HEK293 (cell line): ENCODE measurements around the gene RND1.

Source experiments
- CTCF ChIA-PET: fragments of 350-600 bp; formaldehyde crosslinking; extraction: SDS; loops from one replicate; lab custom pipeline; 2021; ENCODE audit warnings: antibody characterized with exemption; lab: Yijun Ruan, JAX
- POLR2A ChIA-PET: fragments of 300-600 bp; formaldehyde crosslinking; extraction: SDS; loops from one replicate; lab custom pipeline; 2020; ENCODE audit warnings: antibody characterized with exemption, inconsistent platforms; lab: Yijun Ruan, JAX
- H3K27ac ChIP-seq: fragments of 200-500 bp; sonication (Bioruptor generic); 2 replicates; pipeline ENCODE4 v1.5.1; 2014; ENCODE audit warnings: low read depth, low read length, control low read depth, inconsistent platforms; ENCODE audit errors: extremely low read depth
- H3K36me3 ChIP-seq, 2 experiments: fragments of 200-500 bp in 1 of 2; sonication (Bioruptor generic) in 1 of 2; 1 replicate in 1 of 2; 2 replicates in 1 of 2; pipeline ENCODE4 v1.5.1; 2014 to 2017; ENCODE audit warnings: inconsistent platforms in 2 of 2, low read length in 2 of 2; ENCODE audit not compliant: control insufficient read depth in 2 of 2, insufficient read depth in 1 of 2
- H3K4me1 ChIP-seq: fragments of 200-500 bp; sonication (Bioruptor generic); 2 replicates; pipeline ENCODE4 v1.5.1; 2014; ENCODE audit warnings: mild to moderate bottlenecking, low read length, inconsistent platforms; ENCODE audit not compliant: control insufficient read depth, insufficient read depth
- H3K4me3 ChIP-seq: 2 replicates; pipeline ENCODE4 v1.5.1; 2011; ENCODE audit warnings: low read depth, mild to moderate bottlenecking, control low read depth, low read length, moderate library complexity
- H3K9me3 ChIP-seq: fragments of 200-500 bp; sonication (Bioruptor generic); 2 replicates; pipeline ENCODE4 v1.5.1; 2014; ENCODE audit warnings: low read depth, low read length, inconsistent platforms; ENCODE audit not compliant: control insufficient read depth, insufficient read depth
- GLI4 ChIP-seq: fragments of 450-650 bp; formaldehyde crosslinking; IDR thresholded peaks from 2 replicates; pipeline ENCODE4 v1.5.1; 2016; ENCODE audit warnings: missing biosample characterization, missing genetic modification characterization
- GLIS2 ChIP-seq: fragments of 450-650 bp; formaldehyde crosslinking; IDR thresholded peaks from 2 replicates; pipeline ENCODE4 v1.5.1; 2016; ENCODE audit warnings: missing biosample characterization, missing genetic modification characterization
- KLF16 ChIP-seq: fragments of 450-650 bp; formaldehyde crosslinking; IDR thresholded peaks from 2 replicates; pipeline ENCODE4 v1.5.1; 2017; ENCODE audit warnings: missing biosample characterization, missing genetic modification characterization
- OSR2 ChIP-seq: fragments of 450-650 bp; formaldehyde crosslinking; IDR thresholded peaks from 2 replicates; pipeline ENCODE4 v1.5.1; 2016; ENCODE audit warnings: missing biosample characterization, missing genetic modification characterization
- SCRT2 ChIP-seq: fragments of 450-650 bp; formaldehyde crosslinking; IDR thresholded peaks from 2 replicates; pipeline ENCODE4 v1.5.1; 2016; ENCODE audit warnings: missing biosample characterization, missing genetic modification characterization
- SP2 ChIP-seq: fragments of 450-650 bp; formaldehyde crosslinking; IDR thresholded peaks from 2 replicates; pipeline ENCODE4 v1.5.1; 2016; ENCODE audit warnings: missing biosample characterization, missing genetic modification characterization
- SP3 ChIP-seq: fragments of 450-650 bp; formaldehyde crosslinking; IDR thresholded peaks from 2 replicates; pipeline ENCODE4 v1.5.1; 2016; ENCODE audit warnings: missing biosample characterization, missing genetic modification characterization
- ZBTB7A ChIP-seq: fragments of 450-650 bp; formaldehyde crosslinking; IDR thresholded peaks from 2 replicates; pipeline ENCODE4 v1.5.1; 2016; ENCODE audit warnings: low read depth, missing biosample characterization, missing genetic modification characterization
- ZNF138 ChIP-seq: fragments of 450-650 bp; formaldehyde crosslinking; IDR thresholded peaks from 2 replicates; pipeline ENCODE4 v1.5.1; 2016; ENCODE audit warnings: missing biosample characterization, missing genetic modification characterization, borderline replicate concordance
- ZNF214 ChIP-seq: fragments of 450-650 bp; formaldehyde crosslinking; IDR thresholded peaks from 2 replicates; pipeline ENCODE4 v1.5.1; 2017; ENCODE audit warnings: missing biosample characterization, mild to moderate bottlenecking, missing genetic modification characterization, borderline replicate concordance
- ZNF248 ChIP-seq: fragments of 450-650 bp; formaldehyde crosslinking; IDR thresholded peaks from 2 replicates; pipeline ENCODE4 v1.5.1; 2017; ENCODE audit warnings: missing biosample characterization, missing genetic modification characterization
- ZNF335 ChIP-seq: fragments of 450-650 bp; formaldehyde crosslinking; conservative IDR thresholded peaks from 2 replicates; pipeline ENCODE4 v1.5.1; 2016; ENCODE audit warnings: missing biosample characterization, missing genetic modification characterization
- ZNF341 ChIP-seq: fragments of 450-650 bp; formaldehyde crosslinking; IDR thresholded peaks from 2 replicates; pipeline ENCODE4; 2016; ENCODE audit warnings: low read depth, missing biosample characterization, missing genetic modification characterization
- ZNF350 ChIP-seq: fragments of 450-650 bp; formaldehyde crosslinking; IDR thresholded peaks from 2 replicates; pipeline ENCODE4 v1.5.0; 2017; ENCODE audit warnings: missing biosample characterization, mild to moderate bottlenecking, missing genetic modification characterization
- ZNF37A ChIP-seq: fragments of 450-650 bp; IDR thresholded peaks from 2 replicates; pipeline ENCODE4 v1.5.1; 2018; ENCODE audit warnings: missing biosample characterization, missing genetic modification characterization
- ZNF549 ChIP-seq: fragments of 450-650 bp; IDR thresholded peaks from 2 replicates; pipeline ENCODE4 v1.5.1; 2018; ENCODE audit warnings: missing biosample characterization, missing genetic modification characterization, mild to moderate bottlenecking, inconsistent platforms, moderate library complexity
- ZNF555 ChIP-seq: fragments of 450-650 bp; formaldehyde crosslinking; conservative IDR thresholded peaks from 2 replicates; pipeline ENCODE4 v1.5.1; 2017; ENCODE audit warnings: missing biosample characterization, mild to moderate bottlenecking, missing genetic modification characterization, inconsistent platforms
- ZNF600 ChIP-seq: fragments of 450-650 bp; formaldehyde crosslinking; IDR thresholded peaks from 2 replicates; pipeline ENCODE4 v1.5.1; 2016; ENCODE audit warnings: missing biosample characterization, missing genetic modification characterization
- ZNF621 ChIP-seq: fragments of 450-650 bp; formaldehyde crosslinking; IDR thresholded peaks from 2 replicates; pipeline ENCODE4 v1.5.1; 2017; ENCODE audit warnings: missing biosample characterization, missing genetic modification characterization
- ZNF654 ChIP-seq: fragments of 450-650 bp; formaldehyde crosslinking; IDR thresholded peaks from 2 replicates; pipeline ENCODE4 v1.5.1; 2016; ENCODE audit warnings: low read depth, missing biosample characterization, missing genetic modification characterization
- ZNF658 ChIP-seq: fragments of 450-650 bp; formaldehyde crosslinking; IDR thresholded peaks from 2 replicates; pipeline ENCODE4; 2016; ENCODE audit warnings: missing biosample characterization, missing genetic modification characterization
- TF ChIP-seq, protein P1 (sequence below): fragments of 450-650 bp; formaldehyde crosslinking; IDR thresholded peaks from 2 replicates; pipeline ENCODE4 v1.5.1; 2016; ENCODE audit warnings: missing biosample characterization, missing genetic modification characterization
- TF ChIP-seq, protein P2 (sequence below): fragments of 450-650 bp; formaldehyde crosslinking; conservative IDR thresholded peaks from 2 replicates; pipeline ENCODE4 v1.5.1; 2016; ENCODE audit warnings: low read depth, missing biosample characterization, missing genetic modification characterization
- TF ChIP-seq, protein P3 (sequence below): fragments of 450-650 bp; formaldehyde crosslinking; IDR thresholded peaks from 2 replicates; pipeline ENCODE4 v1.5.1; 2016; ENCODE audit warnings: missing biosample characterization, missing genetic modification characterization

RND1 gene

DNA sequence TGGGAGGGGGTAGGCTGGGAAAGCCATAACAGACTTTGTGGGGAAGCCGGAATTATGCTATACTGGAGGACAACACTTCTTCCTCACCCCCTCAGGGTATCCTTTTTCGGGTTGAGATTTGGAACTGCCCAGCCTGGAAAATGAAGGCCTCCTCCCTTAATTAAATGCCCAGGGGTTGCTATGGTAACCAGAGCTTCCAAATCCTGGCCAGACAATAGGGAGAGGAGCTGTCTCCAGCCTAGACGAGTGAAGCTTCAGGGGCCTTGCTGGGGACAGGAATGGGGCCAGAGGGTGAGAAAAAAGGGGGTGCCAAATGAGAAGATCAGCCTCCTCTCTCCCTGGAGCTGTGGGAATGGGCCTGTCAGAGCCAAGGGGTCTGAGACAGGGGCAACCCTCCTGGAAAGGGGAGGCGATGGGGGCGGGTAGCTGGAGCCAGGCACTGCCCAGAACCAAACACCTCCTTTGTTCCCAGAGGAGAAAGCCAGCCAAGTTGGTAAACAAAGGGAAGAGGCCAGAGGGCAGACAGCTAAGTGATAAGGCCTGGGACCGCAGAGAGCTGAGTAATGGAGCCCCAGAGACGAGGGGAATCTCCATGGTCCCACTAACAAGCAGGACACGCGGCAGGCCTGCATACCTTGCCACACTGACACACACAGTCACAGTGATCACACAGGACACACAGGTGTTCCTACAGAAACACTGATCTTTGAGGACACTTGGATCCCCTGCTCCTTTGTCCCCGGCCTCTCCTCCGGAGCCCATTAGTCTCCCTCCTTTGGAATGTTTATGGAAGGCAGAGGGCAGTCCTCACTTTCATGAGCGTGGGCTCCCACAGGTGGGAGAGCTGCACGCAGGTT is 17.9 kb upstream of the RND1 start:
- no peak for TF ChIP-seq GLI4
- 0 out of 2 replicates have a peak, but pooled peaks have one; percentile 35 for TF ChIP-seq SP3
- no peak for TF ChIP-seq ZNF654 (tag by site-specific recombination)
- no peak for TF ChIP-seq GLIS2 (tag by site-specific recombination)
- TF ChIP-seq SP2 (tag by site-specific recombination): 0 out of 2 replicates have a peak, but pooled peaks have one; percentile 11
- peak; percentile 51; the same call in 1 of the 2 replicates for TF ChIP-seq ZNF341 (tag by site-specific recombination)
- TF ChIP-seq ZNF214: no peak
- peak; percentile 19; the same call in 1 of the 2 replicates for TF ChIP-seq SCRT2
- TF ChIP-seq, protein P1, sequence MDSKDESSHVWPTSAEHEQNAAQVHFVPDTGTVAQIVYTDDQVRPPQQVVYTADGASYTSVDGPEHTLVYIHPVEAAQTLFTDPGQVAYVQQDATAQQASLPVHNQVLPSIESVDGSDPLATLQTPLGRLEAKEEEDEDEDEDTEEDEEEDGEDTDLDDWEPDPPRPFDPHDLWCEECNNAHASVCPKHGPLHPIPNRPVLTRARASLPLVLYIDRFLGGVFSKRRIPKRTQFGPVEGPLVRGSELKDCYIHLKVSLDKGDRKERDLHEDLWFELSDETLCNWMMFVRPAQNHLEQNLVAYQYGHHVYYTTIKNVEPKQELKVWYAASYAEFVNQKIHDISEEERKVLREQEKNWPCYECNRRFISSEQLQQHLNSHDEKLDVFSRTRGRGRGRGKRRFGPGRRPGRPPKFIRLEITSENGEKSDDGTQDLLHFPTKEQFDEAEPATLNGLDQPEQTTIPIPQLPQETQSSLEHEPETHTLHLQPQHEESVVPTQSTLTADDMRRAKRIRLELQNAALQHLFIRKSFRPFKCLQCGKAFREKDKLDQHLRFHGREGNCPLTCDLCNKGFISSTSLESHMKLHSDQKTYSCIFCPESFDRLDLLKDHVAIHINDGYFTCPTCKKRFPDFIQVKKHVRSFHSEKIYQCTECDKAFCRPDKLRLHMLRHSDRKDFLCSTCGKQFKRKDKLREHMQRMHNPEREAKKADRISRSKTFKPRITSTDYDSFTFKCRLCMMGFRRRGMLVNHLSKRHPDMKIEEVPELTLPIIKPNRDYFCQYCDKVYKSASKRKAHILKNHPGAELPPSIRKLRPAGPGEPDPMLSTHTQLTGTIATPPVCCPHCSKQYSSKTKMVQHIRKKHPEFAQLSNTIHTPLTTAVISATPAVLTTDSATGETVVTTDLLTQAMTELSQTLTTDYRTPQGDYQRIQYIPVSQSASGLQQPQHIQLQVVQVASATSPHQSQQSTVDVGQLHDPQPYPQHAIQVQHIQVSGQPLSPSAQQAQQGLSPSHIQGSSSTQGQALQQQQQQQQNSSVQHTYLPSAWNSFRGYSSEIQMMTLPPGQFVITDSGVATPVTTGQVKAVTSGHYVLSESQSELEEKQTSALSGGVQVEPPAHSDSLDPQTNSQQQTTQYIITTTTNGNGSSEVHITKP (tag by site-specific recombination): peak; percentile 85
- peak; percentile 59 for TF ChIP-seq ZNF600 (tag by site-specific recombination)
- peak; percentile 41; the same call in 1 of the 2 replicates for TF ChIP-seq ZNF335 (tag by site-specific recombination)
- no peaks in the 10 kb centered on the region for H3K9me3 ChIP-seq
- H3K4me1 ChIP-seq: peaks cover 20% of the 10 kb centered on the region
- H3K4me3 ChIP-seq: no peak overlapping the region
- ChIA-PET POLR2A (interaction anchor here (0.7 to 3.4 kb wide), 5 partner anchors 18 to 1569 kb away, joined by 3 to 24 read pairs (median 5); partner anchors contain the start of genes DDX23, RND1 and TUBA1B), CTCF (interaction anchor here (0.5 to 8.3 kb wide), 12 partner anchors 7 to 113 kb away, joined by 3 to 64 read pairs (median 3); partner anchors contain the start of gene DDX23)
- H3K36me3 ChIP-seq: no peaks in the 10 kb centered on the region
- H3K27ac ChIP-seq: peak overlapping the region; percentile 46; the same call in 1 of the 2 replicates

DNA sequence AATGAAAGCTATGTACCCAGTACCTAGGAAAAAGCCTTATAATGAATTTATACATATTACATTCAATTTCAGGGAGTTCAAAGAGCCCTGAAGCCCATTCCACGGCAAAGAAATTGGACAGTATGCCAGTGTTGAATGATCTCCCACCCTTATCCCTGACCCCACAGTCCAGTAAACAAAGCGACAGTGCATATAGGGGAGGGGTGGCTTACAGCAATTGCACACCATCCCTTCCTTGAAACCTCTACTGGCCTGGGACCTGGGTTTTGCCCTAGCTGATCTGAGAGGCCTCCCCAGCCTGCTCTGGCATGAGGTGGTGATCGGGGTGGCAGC is 17.3 kb upstream of the RND1 start:
- CTCF ChIA-PET: interaction anchor here (0.6 to 8.3 kb wide), 10 partner anchors 8 to 114 kb away, joined by 3 to 64 read pairs (median 3); partner anchors contain the start of gene DDX23
- Histone ChIP-seq H3K9me3 (no peaks in the 10 kb centered on the region), H3K4me1 (peaks cover 20% of the 10 kb centered on the region), H3K27ac (peak overlapping the region; percentile 46; the same call in 1 of the 2 replicates), H3K4me3 (no peak overlapping the region), H3K36me3 (no peaks in the 10 kb centered on the region)
- POLR2A ChIA-PET: interaction anchor here (0.7 to 3.4 kb wide), 4 partner anchors 17 to 1570 kb away, joined by 3 to 24 read pairs (median 4); partner anchors contain the start of genes RND1 and TUBA1B
- TF ChIP-seq, protein P2, sequence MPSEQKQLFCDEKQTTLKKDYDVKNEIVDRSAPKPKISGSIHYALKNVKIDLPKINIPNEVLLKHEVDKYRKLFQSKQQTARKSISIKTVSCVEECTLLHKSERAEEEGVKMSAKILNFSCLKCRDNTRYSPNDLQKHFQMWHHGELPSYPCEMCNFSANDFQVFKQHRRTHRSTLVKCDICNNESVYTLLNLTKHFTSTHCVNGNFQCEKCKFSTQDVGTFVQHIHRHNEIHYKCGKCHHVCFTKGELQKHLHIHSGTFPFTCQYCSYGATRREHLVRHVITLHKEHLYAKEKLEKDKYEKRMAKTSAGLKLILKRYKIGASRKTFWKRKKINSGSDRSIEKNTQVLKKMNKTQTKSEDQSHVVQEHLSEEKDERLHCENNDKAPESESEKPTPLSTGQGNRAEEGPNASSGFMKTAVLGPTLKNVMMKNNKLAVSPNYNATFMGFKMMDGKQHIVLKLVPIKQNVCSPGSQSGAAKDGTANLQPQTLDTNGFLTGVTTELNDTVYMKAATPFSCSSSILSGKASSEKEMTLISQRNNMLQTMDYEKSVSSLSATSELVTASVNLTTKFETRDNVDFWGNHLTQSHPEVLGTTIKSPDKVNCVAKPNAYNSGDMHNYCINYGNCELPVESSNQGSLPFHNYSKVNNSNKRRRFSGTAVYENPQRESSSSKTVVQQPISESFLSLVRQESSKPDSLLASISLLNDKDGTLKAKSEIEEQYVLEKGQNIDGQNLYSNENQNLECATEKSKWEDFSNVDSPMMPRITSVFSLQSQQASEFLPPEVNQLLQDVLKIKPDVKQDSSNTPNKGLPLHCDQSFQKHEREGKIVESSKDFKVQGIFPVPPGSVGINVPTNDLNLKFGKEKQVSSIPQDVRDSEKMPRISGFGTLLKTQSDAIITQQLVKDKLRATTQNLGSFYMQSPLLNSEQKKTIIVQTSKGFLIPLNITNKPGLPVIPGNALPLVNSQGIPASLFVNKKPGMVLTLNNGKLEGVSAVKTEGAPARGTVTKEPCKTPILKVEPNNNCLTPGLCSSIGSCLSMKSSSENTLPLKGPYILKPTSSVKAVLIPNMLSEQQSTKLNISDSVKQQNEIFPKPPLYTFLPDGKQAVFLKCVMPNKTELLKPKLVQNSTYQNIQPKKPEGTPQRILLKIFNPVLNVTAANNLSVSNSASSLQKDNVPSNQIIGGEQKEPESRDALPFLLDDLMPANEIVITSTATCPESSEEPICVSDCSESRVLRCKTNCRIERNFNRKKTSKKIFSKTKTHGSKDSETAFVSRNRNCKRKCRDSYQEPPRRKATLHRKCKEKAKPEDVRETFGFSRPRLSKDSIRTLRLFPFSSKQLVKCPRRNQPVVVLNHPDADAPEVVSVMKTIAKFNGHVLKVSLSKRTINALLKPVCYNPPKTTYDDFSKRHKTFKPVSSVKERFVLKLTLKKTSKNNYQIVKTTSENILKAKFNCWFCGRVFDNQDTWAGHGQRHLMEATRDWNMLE (tag by site-specific recombination): no peak
- TF ChIP-seq ZNF658 (no peak), ZNF555 (tag by site-specific recombination) (no peak), ZNF350 (tag by site-specific recombination) (no peak), ZBTB7A (tag by site-specific recombination) (no peak), ZNF248 (no peak), OSR2 (tag by site-specific recombination) (no peak), KLF16 (tag by site-specific recombination) (no peak), ZNF549 (no peak), ZNF621 (tag by site-specific recombination) (no peak), ZNF138 (tag by site-specific recombination) (no peak), ZNF37A (no peak)
- TF ChIP-seq, protein P3, sequence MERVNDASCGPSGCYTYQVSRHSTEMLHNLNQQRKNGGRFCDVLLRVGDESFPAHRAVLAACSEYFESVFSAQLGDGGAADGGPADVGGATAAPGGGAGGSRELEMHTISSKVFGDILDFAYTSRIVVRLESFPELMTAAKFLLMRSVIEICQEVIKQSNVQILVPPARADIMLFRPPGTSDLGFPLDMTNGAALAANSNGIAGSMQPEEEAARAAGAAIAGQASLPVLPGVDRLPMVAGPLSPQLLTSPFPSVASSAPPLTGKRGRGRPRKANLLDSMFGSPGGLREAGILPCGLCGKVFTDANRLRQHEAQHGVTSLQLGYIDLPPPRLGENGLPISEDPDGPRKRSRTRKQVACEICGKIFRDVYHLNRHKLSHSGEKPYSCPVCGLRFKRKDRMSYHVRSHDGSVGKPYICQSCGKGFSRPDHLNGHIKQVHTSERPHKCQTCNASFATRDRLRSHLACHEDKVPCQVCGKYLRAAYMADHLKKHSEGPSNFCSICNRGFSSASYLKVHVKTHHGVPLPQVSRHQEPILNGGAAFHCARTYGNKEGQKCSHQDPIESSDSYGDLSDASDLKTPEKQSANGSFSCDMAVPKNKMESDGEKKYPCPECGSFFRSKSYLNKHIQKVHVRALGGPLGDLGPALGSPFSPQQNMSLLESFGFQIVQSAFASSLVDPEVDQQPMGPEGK: no peak
